Neuronal stem cell (in vitro differentiated cells): ENCODE measurements around the gene RAB15.

Experiments used
- DNase-seq: peaks from one replicate; pipeline ENCODE4 v3.0.0-alpha.2; 2013; ENCODE audit warnings: low spot score
- H2AFZ ChIP-seq: one replicate; pipeline ENCODE4 v1.6.1; 2013; ENCODE audit warnings: mild to moderate bottlenecking, low read length, inconsistent platforms
- H2AK5ac ChIP-seq: 2 replicates; pipeline ENCODE4 v1.6.1; 2013; ENCODE audit warnings: low read depth, mild to moderate bottlenecking, inconsistent platforms, low read length, moderate library complexity, mixed read lengths
- H2BK120ac ChIP-seq: 2 replicates; pipeline ENCODE4 v1.6.1; 2013; ENCODE audit warnings: low read depth, mild to moderate bottlenecking, inconsistent platforms, low read length, moderate library complexity, mixed read lengths
- H2BK12ac ChIP-seq: one replicate; pipeline ENCODE4 v1.6.1; 2013; ENCODE audit warnings: low read length, inconsistent platforms
- H2BK15ac ChIP-seq: 2 replicates; pipeline ENCODE4 v1.6.1; 2013; ENCODE audit warnings: mild to moderate bottlenecking, low read length, inconsistent platforms, mixed read lengths
- H2BK5ac ChIP-seq: one replicate; pipeline ENCODE4 v1.6.1; 2013; ENCODE audit warnings: inconsistent platforms, mild to moderate bottlenecking, low read length, moderate library complexity
- H3K14ac ChIP-seq: one replicate; pipeline ENCODE4 v1.6.1; 2013; ENCODE audit warnings: low read length, inconsistent platforms
- H3K18ac ChIP-seq: 2 replicates; pipeline ENCODE4 v1.6.1; 2013; ENCODE audit warnings: low read length, inconsistent platforms
- H3K23ac ChIP-seq: 2 replicates; pipeline ENCODE4 v1.6.1; 2013; ENCODE audit warnings: low read depth, mild to moderate bottlenecking, mixed read lengths, low read length, inconsistent platforms; ENCODE audit not compliant: poor library complexity
- H3K27ac ChIP-seq: replicated peaks from 3 replicates; pipeline ENCODE4 v1.5.1; 2013; ENCODE audit warnings: low read length, inconsistent platforms
- H3K27me3 ChIP-seq, 3 experiments: 2 replicates each; pipeline ENCODE4 v1.6.1; 2013; ENCODE audit warnings: low read length in 3 of 3, mild to moderate bottlenecking in 2 of 3, inconsistent platforms in 1 of 3, low read depth in 1 of 3, mixed read lengths in 1 of 3, moderate library complexity in 1 of 3; ENCODE audit not compliant: control insufficient read depth in 3 of 3, insufficient read depth in 3 of 3
- H3K36me3 ChIP-seq, 2 donors: replicated peaks in 1 of 2; 2 replicates each; pipeline ENCODE4 v1.6.1; 2013; ENCODE audit warnings: low read length in 2 of 2; ENCODE audit not compliant: control insufficient read depth in 2 of 2, insufficient read depth in 2 of 2
- H3K4ac ChIP-seq: 2 replicates; pipeline ENCODE4 v1.6.1; 2013; ENCODE audit warnings: inconsistent platforms, mild to moderate bottlenecking, low read length, moderate library complexity
- H3K4me1 ChIP-seq, 2 donors: 1 replicate in 1 of 2; 2 replicates in 1 of 2; pipeline ENCODE4 v1.6.1; 2013; ENCODE audit warnings: low read length in 2 of 2, low read depth in 1 of 2; ENCODE audit not compliant: control insufficient read depth in 2 of 2, insufficient read depth in 1 of 2
- H3K4me2 ChIP-seq: one replicate; pipeline ENCODE4 v1.6.1; 2013; ENCODE audit warnings: mild to moderate bottlenecking, low read length, inconsistent platforms; ENCODE audit not compliant: insufficient read depth, poor library complexity, severe bottlenecking
- H3K4me3 ChIP-seq, 2 donors: 2 replicates each; pipeline ENCODE4 v1.5.1; 2013; ENCODE audit warnings: low read length in 2 of 2, mild to moderate bottlenecking in 2 of 2, inconsistent platforms in 1 of 2, moderate library complexity in 1 of 2
- H3K79me1 ChIP-seq: one replicate; pipeline ENCODE4 v1.6.1; 2013; ENCODE audit warnings: low read depth, mild to moderate bottlenecking, inconsistent platforms, low read length, moderate library complexity
- H3K9ac ChIP-seq: one replicate; pipeline ENCODE4 v1.6.1; 2013; ENCODE audit warnings: mild to moderate bottlenecking, low read depth, low read length, inconsistent platforms; ENCODE audit not compliant: poor library complexity
- H3K9me3 ChIP-seq, 2 donors: replicated peaks in 1 of 2; 2 replicates each; pipeline versions ENCODE3 to v1.6.1; 2013; ENCODE audit warnings: low read length in 2 of 2, mild to moderate bottlenecking in 2 of 2, inconsistent platforms in 1 of 2, low read depth in 1 of 2, mixed read lengths in 1 of 2, moderate library complexity in 1 of 2; ENCODE audit not compliant: control insufficient read depth in 2 of 2, insufficient read depth in 1 of 2
- H4K8ac ChIP-seq: one replicate; pipeline ENCODE4 v1.6.1; 2013; ENCODE audit warnings: low read depth, mild to moderate bottlenecking, inconsistent platforms, low read length, moderate library complexity
- H4K91ac ChIP-seq: one replicate; pipeline ENCODE4 v1.6.1; 2013; ENCODE audit warnings: low read length, low read depth, mild to moderate bottlenecking, inconsistent platforms; ENCODE audit not compliant: poor library complexity
- WGBS, 2 donors: extraction: QIAGEN DNeasy Blood & Tissue Kit; methylation state at CpG; one replicate each; pipeline ENCODE4 v1.1.7; 2013; ENCODE audit warnings: missing lambda C conversion rate in 2 of 2, mixed read lengths in 1 of 2; ENCODE audit not compliant: insufficient read length in 2 of 2, insufficient replicate concordance in 1 of 2; ENCODE audit errors: extremely low coverage in 2 of 2; 5-methylcytosine and 5-hydroxymethylcytosine counted together

RAB15 gene

GRCh38 chr14:65006261-65006721, 34.2 kb upstream of the RAB15 start:
- H2BK15ac ChIP-seq: no peak overlapping the region
- no peak overlapping the region for H4K91ac ChIP-seq
- H3K4me1 ChIP-seq: peaks cover 3 to 9% of the 10 kb centered on the region in 2 donors
- H3K9ac ChIP-seq: no peak overlapping the region
- WGBS, 2 donors: no CpG with 5 or more reads among the region's 6 CpGs
- H2BK5ac ChIP-seq: no peak overlapping the region
- H2AFZ ChIP-seq: no peak overlapping the region
- no peak overlapping the region for H3K18ac ChIP-seq
- no peak overlapping the region for H4K8ac ChIP-seq
- no peak overlapping the region for H3K23ac ChIP-seq
- no peak overlapping the region for H3K4ac ChIP-seq
- H3K27ac ChIP-seq: no peak overlapping the region
- H2BK120ac ChIP-seq: no peak overlapping the region
- H2AK5ac ChIP-seq: no peak overlapping the region
- no peak overlapping the region for H3K4me3 ChIP-seq
- no peak overlapping the region for H3K4me2 ChIP-seq
- DNase-seq: no peak
- H3K36me3 ChIP-seq: peaks cover 3 to 18% of the 10 kb centered on the region in 2 donors
- no peaks in the 10 kb centered on the region for H3K9me3 ChIP-seq
- no peaks in the 10 kb centered on the region for H3K27me3 ChIP-seq
- H3K14ac ChIP-seq: no peak overlapping the region
- H2BK12ac ChIP-seq: no peak overlapping the region
- H3K79me1 ChIP-seq: no peaks in the 10 kb centered on the region

- Histone ChIP-seq H3K27me3 (no peaks in the 10 kb centered on the region), H3K4me3 (no peak overlapping the region), H3K9ac (no peak overlapping the region), H3K36me3 (peaks cover 0 to 13% of the 10 kb centered on the region in 2 donors), H3K18ac (no peak overlapping the region), H2AFZ (no peak overlapping the region), H3K27ac (no peak overlapping the region), H3K23ac (no peak overlapping the region), H2AK5ac (no peak overlapping the region), H3K79me1 (peaks cover 1% of the 10 kb centered on the region), H3K4me1 (peaks cover 3 to 9% of the 10 kb centered on the region in 2 donors), H2BK15ac (no peak overlapping the region), H2BK120ac (no peak overlapping the region), H3K4ac (no peak overlapping the region), H4K8ac (no peak overlapping the region), H2BK12ac (no peak overlapping the region), H3K14ac (no peak overlapping the region), H3K4me2 (no peak overlapping the region), H4K91ac (no peak overlapping the region), H3K9me3 (no peaks in the 10 kb centered on the region), H2BK5ac (no peak overlapping the region)
- no CpG with 5 or more reads among the region's 2 CpGs for WGBS, 2 donors
- no peak for DNase-seq
Measured at GRCh38 chr14:65003394-65003793, 31.3 kb upstream of the RAB15 start.

- H3K4me3 ChIP-seq: no peak overlapping the region
- no peak overlapping the region for H3K4ac ChIP-seq
- no peak overlapping the region for H3K23ac ChIP-seq
- no peak for DNase-seq
- no peak overlapping the region for H3K18ac ChIP-seq
- H3K27me3 ChIP-seq: no peaks in the 10 kb centered on the region
- no peak overlapping the region for H2BK12ac ChIP-seq
- no peak overlapping the region for H3K27ac ChIP-seq
- no peak overlapping the region for H4K91ac ChIP-seq
- H2BK120ac ChIP-seq: no peak overlapping the region
- H2AK5ac ChIP-seq: no peak overlapping the region
- peaks cover 1% of the 10 kb centered on the region for H3K79me1 ChIP-seq
- H3K36me3 ChIP-seq: peaks cover 0 to 13% of the 10 kb centered on the region in 2 donors
- no peaks in the 10 kb centered on the region for H3K9me3 ChIP-seq
- no peak overlapping the region for H2AFZ ChIP-seq
- no peak overlapping the region for H4K8ac ChIP-seq
- H2BK15ac ChIP-seq: no peak overlapping the region
- peaks cover 3 to 6% of the 10 kb centered on the region in 2 donors for H3K4me1 ChIP-seq
- H2BK5ac ChIP-seq: no peak overlapping the region
- H3K4me2 ChIP-seq: no peak overlapping the region
- no peak overlapping the region for H3K9ac ChIP-seq
- H3K14ac ChIP-seq: no peak overlapping the region
- WGBS, 2 donors: 100% methylated on average over 1 of the region's 6 CpGs
Measured at GRCh38 chr14:65002586-65003210, 30.6 kb upstream of the RAB15 start.

GRCh38 chr14:65001723-65002122, 29.6 kb upstream of the RAB15 start:
- Histone ChIP-seq H3K4ac (no peak overlapping the region), H4K8ac (no peak overlapping the region), H3K9ac (no peak overlapping the region), H3K79me1 (peaks cover 1% of the 10 kb centered on the region), H2AFZ (no peak overlapping the region), H3K4me2 (no peak overlapping the region), H2BK120ac (no peak overlapping the region), H3K18ac (no peak overlapping the region), H3K27ac (no peak overlapping the region), H3K14ac (no peak overlapping the region), H2BK12ac (no peak overlapping the region), H3K9me3 (no peaks in the 10 kb centered on the region), H2BK15ac (no peak overlapping the region), H4K91ac (no peak overlapping the region), H2BK5ac (no peak overlapping the region), H3K4me3 (no peak overlapping the region), H3K36me3 (peaks cover 0 to 9% of the 10 kb centered on the region in 2 donors), H3K27me3 (no peaks in the 10 kb centered on the region), H2AK5ac (no peak overlapping the region), H3K23ac (no peak overlapping the region), H3K4me1 (peaks cover 3 to 6% of the 10 kb centered on the region in 2 donors)
- no peak for DNase-seq
- WGBS, 2 donors: no CpG with 5 or more reads among the region's 6 CpGs
